HEK293 (cell line): ENCODE results near the gene GJC1.

Experiments used
- CTCF ChIA-PET: fragments of 350-600 bp; formaldehyde crosslinking; extraction: SDS; loops from one replicate; lab custom pipeline; 2021; ENCODE audit warnings: antibody characterized with exemption; lab: Yijun Ruan, JAX
- POLR2A ChIA-PET: fragments of 300-600 bp; formaldehyde crosslinking; extraction: SDS; loops from one replicate; lab custom pipeline; 2020; ENCODE audit warnings: antibody characterized with exemption, inconsistent platforms; lab: Yijun Ruan, JAX
- H3K27ac ChIP-seq: fragments of 200-500 bp; sonication (Bioruptor generic); 2 replicates; pipeline ENCODE4 v1.5.1; 2014; ENCODE audit warnings: low read depth, low read length, control low read depth, inconsistent platforms; ENCODE audit errors: extremely low read depth
- H3K36me3 ChIP-seq, 2 experiments: fragments of 200-500 bp in 1 of 2; sonication (Bioruptor generic) in 1 of 2; 1 replicate in 1 of 2; 2 replicates in 1 of 2; pipeline ENCODE4 v1.5.1; 2014 to 2017; ENCODE audit warnings: inconsistent platforms in 2 of 2, low read length in 2 of 2; ENCODE audit not compliant: control insufficient read depth in 2 of 2, insufficient read depth in 1 of 2
- H3K4me1 ChIP-seq: fragments of 200-500 bp; sonication (Bioruptor generic); 2 replicates; pipeline ENCODE4 v1.5.1; 2014; ENCODE audit warnings: mild to moderate bottlenecking, low read length, inconsistent platforms; ENCODE audit not compliant: control insufficient read depth, insufficient read depth
- H3K4me3 ChIP-seq: 2 replicates; pipeline ENCODE4 v1.5.1; 2011; ENCODE audit warnings: low read depth, mild to moderate bottlenecking, control low read depth, low read length, moderate library complexity
- H3K9me3 ChIP-seq: fragments of 200-500 bp; sonication (Bioruptor generic); 2 replicates; pipeline ENCODE4 v1.5.1; 2014; ENCODE audit warnings: low read depth, low read length, inconsistent platforms; ENCODE audit not compliant: control insufficient read depth, insufficient read depth
- EGR2 ChIP-seq: fragments of 450-650 bp; formaldehyde crosslinking; IDR thresholded peaks from 2 replicates; pipeline ENCODE4 v1.5.1; 2016; ENCODE audit warnings: low read depth, missing biosample characterization, missing genetic modification characterization
- ELK4 ChIP-seq: IDR thresholded peaks from 2 replicates; pipeline ENCODE4 v1.6.1; 2011; ENCODE audit warnings: mild to moderate bottlenecking, low read depth, low read length, borderline replicate concordance
- KLF10 ChIP-seq: fragments of 450-650 bp; IDR thresholded peaks from 2 replicates; pipeline ENCODE4 v1.5.1; 2018; ENCODE audit warnings: missing biosample characterization, mild to moderate bottlenecking, missing genetic modification characterization
- KLF17 ChIP-seq: fragments of 450-650 bp; formaldehyde crosslinking; IDR thresholded peaks from 2 replicates; pipeline ENCODE4 v1.5.1; 2016; ENCODE audit warnings: missing biosample characterization, missing genetic modification characterization
- KLF7 ChIP-seq: fragments of 450-650 bp; formaldehyde crosslinking; IDR thresholded peaks from 2 replicates; pipeline ENCODE4 v1.5.1; 2016; ENCODE audit warnings: missing biosample characterization, missing genetic modification characterization, borderline replicate concordance
- KLF8 ChIP-seq: fragments of 450-650 bp; formaldehyde crosslinking; IDR thresholded peaks from 2 replicates; pipeline ENCODE4 v1.5.1; 2016; ENCODE audit warnings: missing biosample characterization, missing genetic modification characterization
- MEIS1 ChIP-seq: sonication (generic); formaldehyde crosslinking; IDR thresholded peaks from 2 replicates; pipeline ENCODE4 v1.8.1; 2022; ENCODE audit warnings: missing genetic modification reagents, mild to moderate bottlenecking, borderline replicate concordance
- PRDM1 ChIP-seq: fragments of 450-650 bp; formaldehyde crosslinking; IDR thresholded peaks from 2 replicates; pipeline ENCODE4; 2016; ENCODE audit warnings: missing biosample characterization, missing genetic modification characterization
- SETDB1 ChIP-seq: IDR thresholded peaks from one replicate; pipeline ENCODE4 v1.6.1; 2017; ENCODE audit warnings: mild to moderate bottlenecking, low read length, moderate library complexity, mixed read lengths; ENCODE audit not compliant: insufficient read length
- SP3 ChIP-seq: fragments of 450-650 bp; formaldehyde crosslinking; IDR thresholded peaks from 2 replicates; pipeline ENCODE4 v1.5.1; 2016; ENCODE audit warnings: missing biosample characterization, missing genetic modification characterization
- YY1 ChIP-seq: fragments of 450-650 bp; formaldehyde crosslinking; IDR thresholded peaks from 2 replicates; pipeline ENCODE4 v1.5.1; 2018; ENCODE audit warnings: missing biosample characterization, missing genetic modification characterization
- YY2 ChIP-seq: fragments of 450-650 bp; formaldehyde crosslinking; IDR thresholded peaks from 2 replicates; pipeline ENCODE4 v1.5.1; 2016; ENCODE audit warnings: missing biosample characterization, missing genetic modification characterization
- ZBTB7A ChIP-seq: fragments of 450-650 bp; formaldehyde crosslinking; IDR thresholded peaks from 2 replicates; pipeline ENCODE4 v1.5.1; 2016; ENCODE audit warnings: low read depth, missing biosample characterization, missing genetic modification characterization
- ZEB2 ChIP-seq: fragments of 450-650 bp; formaldehyde crosslinking; IDR thresholded peaks from 2 replicates; pipeline ENCODE4 v1.5.1; 2016; ENCODE audit warnings: missing biosample characterization, missing genetic modification characterization
- ZFHX2 ChIP-seq: fragments of 450-650 bp; formaldehyde crosslinking; conservative IDR thresholded peaks from 2 replicates; pipeline ENCODE4 v1.5.1; 2016; ENCODE audit warnings: missing biosample characterization, missing genetic modification characterization
- ZNF10 ChIP-seq: fragments of 450-650 bp; formaldehyde crosslinking; IDR thresholded peaks from 2 replicates; pipeline ENCODE4 v1.5.1; 2017; ENCODE audit warnings: missing biosample characterization, missing genetic modification characterization
- ZNF148 ChIP-seq: fragments of 450-650 bp; formaldehyde crosslinking; IDR thresholded peaks from 2 replicates; pipeline ENCODE4 v1.5.0; 2017; ENCODE audit warnings: missing biosample characterization, missing genetic modification characterization, borderline replicate concordance
- ZNF169 ChIP-seq: fragments of 450-650 bp; formaldehyde crosslinking; IDR thresholded peaks from 2 replicates; pipeline ENCODE4 v1.5.1; 2016; ENCODE audit warnings: missing biosample characterization, missing genetic modification characterization
- ZNF175 ChIP-seq: fragments of 450-650 bp; formaldehyde crosslinking; IDR thresholded peaks from 2 replicates; pipeline ENCODE4 v1.5.1; 2016; ENCODE audit warnings: missing biosample characterization, missing genetic modification characterization
- ZNF19 ChIP-seq: fragments of 450-650 bp; formaldehyde crosslinking; IDR thresholded peaks from 2 replicates; pipeline ENCODE4; 2016; ENCODE audit warnings: missing biosample characterization, missing genetic modification characterization, low read depth
- ZNF2 ChIP-seq: fragments of 450-650 bp; formaldehyde crosslinking; IDR thresholded peaks from 2 replicates; pipeline ENCODE4 v1.5.1; 2016; ENCODE audit warnings: missing biosample characterization, missing genetic modification characterization
- ZNF221 ChIP-seq: fragments of 450-650 bp; formaldehyde crosslinking; IDR thresholded peaks from 2 replicates; pipeline ENCODE4 v1.5.1; 2017; ENCODE audit warnings: missing biosample characterization, missing genetic modification characterization, borderline replicate concordance
- ZNF394 ChIP-seq: fragments of 450-650 bp; formaldehyde crosslinking; IDR thresholded peaks from 2 replicates; pipeline ENCODE4 v1.5.1; 2016; ENCODE audit warnings: missing biosample characterization, missing genetic modification characterization, mild to moderate bottlenecking, moderate library complexity, borderline replicate concordance
- ZNF423 ChIP-seq: fragments of 450-650 bp; formaldehyde crosslinking; IDR thresholded peaks from 2 replicates; pipeline ENCODE4 v1.5.1; 2016; ENCODE audit warnings: missing biosample characterization, missing genetic modification characterization
- ZNF488 ChIP-seq: fragments of 450-650 bp; formaldehyde crosslinking; IDR thresholded peaks from 2 replicates; pipeline ENCODE4 v1.5.1; 2016; ENCODE audit warnings: missing biosample characterization, missing genetic modification characterization
- ZNF530 ChIP-seq: fragments of 450-650 bp; formaldehyde crosslinking; IDR thresholded peaks from 2 replicates; pipeline ENCODE4 v1.5.1; 2016; ENCODE audit warnings: low read depth, missing biosample characterization, missing genetic modification characterization
- ZNF580 ChIP-seq: fragments of 450-650 bp; formaldehyde crosslinking; IDR thresholded peaks from 2 replicates; pipeline ENCODE4 v1.5.1; 2016; ENCODE audit warnings: missing biosample characterization, missing genetic modification characterization
- ZNF600 ChIP-seq: fragments of 450-650 bp; formaldehyde crosslinking; IDR thresholded peaks from 2 replicates; pipeline ENCODE4 v1.5.1; 2016; ENCODE audit warnings: missing biosample characterization, missing genetic modification characterization
- ZNF623 ChIP-seq: fragments of 450-650 bp; formaldehyde crosslinking; IDR thresholded peaks from 2 replicates; pipeline ENCODE4 v1.5.1; 2016; ENCODE audit warnings: missing biosample characterization, missing genetic modification characterization
- ZNF624 ChIP-seq: fragments of 450-650 bp; formaldehyde crosslinking; IDR thresholded peaks from 2 replicates; pipeline ENCODE4 v1.5.1; 2017; ENCODE audit warnings: missing biosample characterization, missing genetic modification characterization
- ZNF785 ChIP-seq: fragments of 450-650 bp; formaldehyde crosslinking; IDR thresholded peaks from 2 replicates; pipeline ENCODE4 v1.5.1; 2016; ENCODE audit warnings: missing biosample characterization, missing genetic modification characterization
- ZNF792 ChIP-seq: fragments of 450-650 bp; formaldehyde crosslinking; IDR thresholded peaks from 2 replicates; pipeline ENCODE4 v1.5.1; 2016; ENCODE audit warnings: missing biosample characterization, missing genetic modification characterization

Gene GJC1

GRCh38 chr17:44837196-44837595 lies 7.1 kb upstream of the GJC1 start (continued):
- TF ChIP-seq ZNF624 (no peak), ZNF530 (tag by site-specific recombination) (no peak)

- no peaks in the 10 kb centered on the region for H3K9me3 ChIP-seq
- no peaks in the 10 kb centered on the region for H3K36me3 ChIP-seq
- peaks cover 14% of the 10 kb centered on the region for H3K4me1 ChIP-seq
- ChIA-PET CTCF (interaction anchor here (0.8 to 3.2 kb wide), 8 partner anchors 10 to 57 kb away, joined by 3 to 40 read pairs (median 4); no protein-coding TSS in a partner anchor), POLR2A (interaction anchor here (0.6 to 0.9 kb wide), 2 partner anchors 10 to 53 kb away, joined by 3 to 7 read pairs; no protein-coding TSS in a partner anchor)
- H3K4me3 ChIP-seq: no peak overlapping the region
- no peak overlapping the region for H3K27ac ChIP-seq
- TF ChIP-seq ZNF394 (tag by site-specific recombination): no peak
- no peak for TF ChIP-seq ZBTB7A
- TF ChIP-seq ZNF792 (tag by site-specific recombination): no peak
- TF ChIP-seq ZNF2 (tag by site-specific recombination): no peak
- no peak for TF ChIP-seq ZNF10 (tag by site-specific recombination)
- no peak for TF ChIP-seq MEIS1
- no peak for TF ChIP-seq ZNF148 (tag by site-specific recombination)
- no peak for TF ChIP-seq ZNF580
- TF ChIP-seq KLF10 (tag by site-specific recombination): no peak
- no peak for TF ChIP-seq YY1 (tag by site-specific recombination)
- no peak for TF ChIP-seq ZNF19
- TF ChIP-seq ZNF423 (tag by site-specific recombination): no peak
- no peak for TF ChIP-seq ZNF623 (tag by site-specific recombination)
- TF ChIP-seq PRDM1 (tag by site-specific recombination): no peak
- no peak for TF ChIP-seq ZNF488 (tag by site-specific recombination)
- TF ChIP-seq ZNF169 (tag by site-specific recombination): no peak
- no peak for TF ChIP-seq ELK4
- TF ChIP-seq YY2 (tag by site-specific recombination): no peak
- TF ChIP-seq ZNF221 (tag by site-specific recombination): no peak
- TF ChIP-seq SP3 (tag by site-specific recombination): no peak
Observed at GRCh38 chr17:44832805-44833204, 2.7 kb upstream of the GJC1 start.

- CTCF ChIA-PET: interaction anchor here (0.6 to 3.2 kb wide), 10 partner anchors 8 to 155 kb away, joined by 3 to 40 read pairs (median 4); no protein-coding TSS in a partner anchor
- no peak overlapping the region for H3K27ac ChIP-seq
- H3K9me3 ChIP-seq: no peaks in the 10 kb centered on the region
- POLR2A ChIA-PET: no interaction called here
- peaks cover 14% of the 10 kb centered on the region for H3K4me1 ChIP-seq
- H3K4me3 ChIP-seq: no peak overlapping the region
- H3K36me3 ChIP-seq: no peaks in the 10 kb centered on the region; a peak in 1 of 3 replicates
- TF ChIP-seq KLF17 (tag by site-specific recombination): no peak
- TF ChIP-seq KLF8 (tag by site-specific recombination): no peak
- TF ChIP-seq ZNF785 (tag by site-specific recombination): no peak
- no peak for TF ChIP-seq SETDB1
- 0 out of 2 replicates have a peak, but pooled peaks have one; percentile 35 for TF ChIP-seq EGR2 (tag by site-specific recombination)
- TF ChIP-seq ZFHX2 (tag by site-specific recombination): no peak
- no peak for TF ChIP-seq ZNF175
- TF ChIP-seq ZNF600 (tag by site-specific recombination): peak; percentile 38; the same call in 1 of the 2 replicates
- TF ChIP-seq KLF7 (tag by site-specific recombination): no peak
- no peak for TF ChIP-seq ZNF623 (tag by site-specific recombination)
- TF ChIP-seq ZEB2 (tag by site-specific recombination): no peak
Observed at GRCh38 chr17:44831371-44831770, 1.3 kb upstream of the GJC1 start.
